Right atrium auricular region (tissue), 2 donors: ENCODE measurements around the gene RNFT2. TPM values are rescaled to one million over a fixed set of nuclear protein-coding genes. Genes with fewer than 3 reads are reported as not detected.

Experiments used
- DNase-seq: peaks from one replicate; pipeline ENCODE4 v3.0.0-alpha.2; 2019; ENCODE audit warnings: low spot score
- H3K27ac ChIP-seq, 2 donors: fragments of 200-600 bp; sonication (generic); 1 replicate in 1 of 2; 2 replicates in 1 of 2; pipeline ENCODE4 v1.5.1; 2016 to 2019
- H3K27me3 ChIP-seq, 2 donors: fragments of 200-600 bp; sonication (generic); one replicate each; pipeline versions ENCODE4 v1.5.1 to v1.6.0; 2017 to 2019
- H3K36me3 ChIP-seq: fragments of 200-600 bp; sonication (generic); one replicate; pipeline ENCODE4 v1.5.1; 2016
- H3K4me1 ChIP-seq, 2 donors: fragments of 200-600 bp; sonication (generic); one replicate each; pipeline versions ENCODE4 v1.5.1 to v1.6.0; 2017 to 2019
- H3K4me3 ChIP-seq, 2 donors: fragments of 200-600 bp; sonication (generic); 1 replicate in 1 of 2; 2 replicates in 1 of 2; pipeline ENCODE4 v1.5.1; 2017 to 2019; ENCODE audit warnings: mild to moderate bottlenecking in 1 of 2, moderate library complexity in 1 of 2
- H3K9me3 ChIP-seq, 2 donors: fragments of 200-600 bp; sonication (generic); one replicate each; pipeline ENCODE4 v1.5.1; 2019
- CTCF ChIP-seq, 2 donors: fragments of 200-600 bp; sonication (generic); IDR thresholded peaks; one replicate each; pipeline ENCODE4 v1.5.1; 2019; ENCODE audit warnings: antibody characterized with exemption in 2 of 2
- total RNA-seq, 2 donors: library from RNA; depleted of rRNA; stranded (reverse); fragments of >200 nt; gene quantifications; one replicate each; pipeline ENCODE4 v1.1.0, GENCODE V29; 2016

The RNFT2 gene
- total RNA-seq, 2 donors from 2014 or later: 0.89 to 1.1 TPM

- no peaks in the 10 kb centered on the region for H3K9me3 ChIP-seq
- TF ChIP-seq CTCF (IDR thresholded peaks at IDR 0.05): no peak
- peaks cover 0 to 12% of the 10 kb centered on the region in 2 donors for H3K4me1 ChIP-seq
- H3K27me3 ChIP-seq: no peaks in the 10 kb centered on the region
- DNase-seq: peak; percentile 94
- H3K4me3 ChIP-seq: peak overlapping the region; percentile 56 to 72
- H3K36me3 ChIP-seq: no peaks in the 10 kb centered on the region
- H3K27ac ChIP-seq: peak overlapping the region; percentile 92 to 96
These were observed 81.1 kb downstream of the RNFT2 start for GRCh38 chr12:116818948-116819832.

DNA sequence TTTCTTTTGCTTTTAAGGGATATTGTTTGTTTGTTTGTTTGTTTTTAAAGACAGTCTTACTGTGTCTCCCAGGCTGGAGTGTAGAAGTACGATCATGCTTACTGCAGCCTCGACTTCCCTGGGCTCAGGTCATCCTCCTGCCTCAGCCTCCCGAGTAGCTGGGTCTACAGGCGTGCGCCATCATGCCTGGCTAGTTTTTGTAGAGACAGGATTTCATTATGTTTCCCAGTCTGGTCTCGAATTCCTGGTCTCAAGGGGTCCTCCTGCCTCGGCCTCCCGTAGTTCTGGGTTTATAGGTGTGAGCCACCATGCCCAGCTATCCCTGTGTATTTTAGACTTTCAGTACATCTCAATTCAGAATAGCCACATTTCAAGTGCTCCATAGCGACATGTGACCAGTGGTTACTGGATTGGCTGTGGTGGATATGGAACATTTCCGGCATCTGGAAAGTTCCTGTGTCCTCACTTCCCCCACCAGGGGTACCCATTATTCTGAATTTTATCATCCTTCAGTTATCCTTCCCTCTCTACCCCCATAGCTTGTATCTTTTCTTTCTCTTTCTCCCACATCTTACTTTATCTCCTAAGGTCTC, 82.0 kb downstream of the RNFT2 start:
- Histone ChIP-seq H3K36me3 (no peaks in the 10 kb centered on the region), H3K4me1 (peaks cover 0 to 12% of the 10 kb centered on the region in 2 donors), H3K9me3 (no peaks in the 10 kb centered on the region), H3K27me3 (no peaks in the 10 kb centered on the region), H3K4me3 (no peak overlapping the region), H3K27ac (peak overlapping the region in 1 of 2 donors; percentile 96)
- TF ChIP-seq CTCF (IDR thresholded peaks at IDR 0.05): no peak
- no peak for DNase-seq

DNA sequence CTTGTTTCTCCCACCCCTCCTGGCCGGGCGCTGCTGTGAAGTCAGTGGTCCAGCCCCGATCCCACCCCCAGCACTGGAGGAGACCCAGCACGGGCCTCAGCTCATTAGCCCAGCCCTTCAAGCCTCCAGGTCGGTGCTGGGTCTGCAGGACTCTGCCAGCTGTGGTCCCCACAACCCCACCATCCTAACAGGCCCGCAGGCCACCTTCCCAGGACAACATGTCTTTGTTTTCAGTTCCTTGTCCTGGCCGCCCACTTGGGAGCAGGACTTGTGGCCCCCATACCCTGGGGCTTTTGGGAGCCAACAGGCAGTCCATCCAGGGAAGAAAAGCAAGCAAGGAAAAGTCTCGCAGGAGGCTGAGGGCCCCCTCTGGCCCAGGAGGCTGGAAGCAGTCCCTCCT, 83.2 kb downstream of the RNFT2 start:
- no peaks in the 10 kb centered on the region for H3K36me3 ChIP-seq
- no peak overlapping the region for H3K4me3 ChIP-seq
- TF ChIP-seq CTCF (IDR thresholded peaks at IDR 0.05): no peak
- DNase-seq: no peak
- no peaks in the 10 kb centered on the region for H3K9me3 ChIP-seq
- H3K27ac ChIP-seq: no peak overlapping the region
- peaks cover 0 to 12% of the 10 kb centered on the region in 2 donors for H3K4me1 ChIP-seq
- no peaks in the 10 kb centered on the region for H3K27me3 ChIP-seq

- no peaks in the 10 kb centered on the region for H3K27me3 ChIP-seq
- H3K36me3 ChIP-seq: no peaks in the 10 kb centered on the region
- no peaks in the 10 kb centered on the region for H3K4me1 ChIP-seq
- no peak overlapping the region for H3K4me3 ChIP-seq
- no peak for DNase-seq
- TF ChIP-seq CTCF (IDR thresholded peaks at IDR 0.05): no peak
- no peaks in the 10 kb centered on the region for H3K9me3 ChIP-seq
- H3K27ac ChIP-seq: no peak overlapping the region
These were observed 89.3 kb downstream of the RNFT2 start for GRCh38 chr12:116827432-116827831.

GRCh38 chr12:116832353-116832752, 94.2 kb downstream of the RNFT2 start:
- no peaks in the 10 kb centered on the region for H3K4me1 ChIP-seq
- H3K27ac ChIP-seq: no peak overlapping the region
- DNase-seq: no peak
- H3K36me3 ChIP-seq: no peaks in the 10 kb centered on the region
- no peaks in the 10 kb centered on the region for H3K27me3 ChIP-seq
- TF ChIP-seq CTCF (IDR thresholded peaks at IDR 0.05): no peak
- H3K4me3 ChIP-seq: no peak overlapping the region
- no peaks in the 10 kb centered on the region for H3K9me3 ChIP-seq
